Liver (tissue), 9 donors: ENCODE data around the gene BIRC7. TPM values are rescaled to one million over a fixed set of nuclear protein-coding genes. Genes with fewer than 3 reads are reported as not detected.

ENCODE experiments used
- DNase-seq: peaks from one replicate; pipeline ENCODE4 v3.0.0-alpha.2; 2017; ENCODE audit warnings: low spot score
- H3K27ac ChIP-seq, 2 donors: one replicate each; pipeline ENCODE4 v1.7.0; 2013; ENCODE audit warnings: inconsistent platforms in 2 of 2, low read length in 2 of 2, control low read depth in 1 of 2, low read depth in 1 of 2, mild to moderate bottlenecking in 1 of 2
- H3K27me3 ChIP-seq, 4 donors: one replicate each; pipeline versions ENCODE4 v1.6.1 to v1.7.0; 2013; ENCODE audit warnings: low read length in 3 of 4, inconsistent platforms in 1 of 4, mild to moderate bottlenecking in 1 of 4, moderate library complexity in 1 of 4; ENCODE audit not compliant: control insufficient read depth in 4 of 4, insufficient read depth in 4 of 4
- H3K36me3 ChIP-seq, 4 donors: one replicate each; pipeline versions ENCODE4 v1.6.1 to v1.7.0; 2013; ENCODE audit warnings: low read length in 3 of 4, mild to moderate bottlenecking in 3 of 4, low read depth in 1 of 4, moderate library complexity in 1 of 4; ENCODE audit not compliant: control insufficient read depth in 4 of 4, insufficient read depth in 3 of 4
- H3K4me1 ChIP-seq, 4 donors: one replicate each; pipeline versions ENCODE4 v1.6.1 to v1.7.0; 2013; ENCODE audit warnings: low read length in 3 of 4, mild to moderate bottlenecking in 3 of 4, moderate library complexity in 1 of 4; ENCODE audit not compliant: control insufficient read depth in 4 of 4, insufficient read depth in 4 of 4
- H3K4me3 ChIP-seq, 3 donors: one replicate each; pipeline versions ENCODE4 v1.6.1 to v1.7.0; 2013; ENCODE audit warnings: low read length in 3 of 3, control low read depth in 1 of 3, low read depth in 1 of 3, mild to moderate bottlenecking in 1 of 3
- H3K9ac ChIP-seq, 2 donors: one replicate each; pipeline ENCODE4 v1.7.0; 2013; ENCODE audit warnings: low read length in 2 of 2, mild to moderate bottlenecking in 2 of 2, moderate library complexity in 2 of 2, control low read depth in 1 of 2, low read depth in 1 of 2
- H3K9me3 ChIP-seq, 4 donors: one replicate each; pipeline versions ENCODE4 v1.6.1 to v1.7.0; 2013; ENCODE audit warnings: low read length in 3 of 4; ENCODE audit not compliant: control insufficient read depth in 4 of 4
- EGR1 ChIP-seq, 2 donors: IDR thresholded peaks; 2 replicates each; pipeline ENCODE4 v1.6.1; 2016 to 2018; ENCODE audit warnings: antibody characterized with exemption in 2 of 2, low read depth in 2 of 2
- FOXA1 ChIP-seq: IDR thresholded peaks from 2 replicates; pipeline ENCODE4 v1.6.1; 2016; ENCODE audit warnings: antibody characterized with exemption
- FOXA2 ChIP-seq: IDR thresholded peaks from 2 replicates; pipeline ENCODE4 v1.6.1; 2016; ENCODE audit warnings: antibody characterized with exemption
- GABPA ChIP-seq, 2 donors: IDR thresholded peaks in 1 of 2; conservative IDR thresholded peaks in 1 of 2; 2 replicates each; pipeline ENCODE4 v1.6.1; 2016; ENCODE audit warnings: antibody characterized with exemption in 2 of 2, mild to moderate bottlenecking in 1 of 2, moderate library complexity in 1 of 2
- HNF4A ChIP-seq, 2 donors: conservative IDR thresholded peaks; 2 replicates each; pipeline ENCODE4 v1.6.1; 2016; ENCODE audit warnings: antibody characterized with exemption in 2 of 2, mild to moderate bottlenecking in 2 of 2
- HNF4G ChIP-seq: IDR thresholded peaks from 2 replicates; pipeline ENCODE4 v1.6.1; 2016; ENCODE audit warnings: antibody characterized with exemption
- JUND ChIP-seq, 2 donors: IDR thresholded peaks; 2 replicates each; pipeline ENCODE4 v1.6.1; 2016; ENCODE audit warnings: antibody characterized with exemption in 2 of 2
- MAX ChIP-seq: IDR thresholded peaks from 2 replicates; pipeline ENCODE4 v1.6.1; 2016; ENCODE audit warnings: antibody characterized with exemption
- NR2F2 ChIP-seq: IDR thresholded peaks from 2 replicates; pipeline ENCODE4 v1.6.1; 2016; ENCODE audit warnings: antibody characterized with exemption
- RAD21 ChIP-seq, 2 donors: IDR thresholded peaks; 2 replicates each; pipeline ENCODE4 v1.6.1; 2016; ENCODE audit warnings: antibody characterized with exemption in 2 of 2, mild to moderate bottlenecking in 2 of 2
- RXRA ChIP-seq, 2 donors: IDR thresholded peaks; 2 replicates each; pipeline ENCODE4 v1.6.1; 2017 to 2018; ENCODE audit warnings: antibody characterized with exemption in 2 of 2, mild to moderate bottlenecking in 1 of 2
- SP1 ChIP-seq: IDR thresholded peaks from 2 replicates; pipeline ENCODE4 v1.6.1; 2018; ENCODE audit warnings: antibody characterized with exemption, mild to moderate bottlenecking
- TAF1 ChIP-seq: conservative IDR thresholded peaks from 2 replicates; pipeline ENCODE4 v1.6.1; 2016; ENCODE audit warnings: antibody characterized with exemption, mild to moderate bottlenecking
- YY1 ChIP-seq: IDR thresholded peaks from 2 replicates; pipeline ENCODE4 v1.6.1; 2016; ENCODE audit warnings: antibody characterized with exemption, mild to moderate bottlenecking
- WGBS: extraction: QIAGEN DNeasy Blood & Tissue Kit; methylation state at CpG from one replicate; pipeline ENCODE4 v1.1.7; 2013; 5-methylcytosine and 5-hydroxymethylcytosine counted together
- polyA plus RNA-seq, 2 donors: library from polyadenylated mRNA; stranded (reverse) in 1 of 2; unstranded in 1 of 2; fragments of 200-250 nt in 1 of 2; fragments of >200 nt in 1 of 2; fragmentation: Nextera tagmentation in 1 of 2; extraction: Ambion mirVana in 1 of 2; gene quantifications; one replicate each; pipeline versions ENCODE4 v1.2.1 to v1.2.3, GENCODE V29; 2013 to 2015
- total RNA-seq, 2 donors: library from RNA; depleted of rRNA; stranded (reverse); fragments of >200 nt; gene quantifications; one replicate each; pipeline ENCODE4 v1.2.3, GENCODE V29; 2014
- TF ChIP-seq, protein P1 (sequence below): IDR thresholded peaks from 2 replicates; pipeline ENCODE4 v1.6.1; 2016; ENCODE audit warnings: antibody characterized with exemption, mild to moderate bottlenecking
- TF ChIP-seq, protein P2 (sequence below): fragments of 150-350 bp; IDR thresholded peaks from 2 replicates; pipeline ENCODE4 v1.5.1; 2017; ENCODE audit warnings: improper control_type of control experiment, low read depth, low read length; ENCODE audit not compliant: missing input control
- TF ChIP-seq, protein P3 (sequence below): IDR thresholded peaks from 2 replicates; pipeline ENCODE4 v1.6.1; 2016; ENCODE audit warnings: antibody characterized with exemption
- TF ChIP-seq, protein P4 (sequence below): IDR thresholded peaks from 2 replicates; pipeline ENCODE4 v1.6.1; 2016; ENCODE audit warnings: antibody characterized with exemption
- donor health status: healthy.
- donor health status: healthy.
- donor health status: healthy.
- donor health status: healthy.
- donor health status: healthy.

Gene BIRC7
- total and polyA plus RNA-seq, 4 donors = 0.23 TPM; not detected in 3

DNA sequence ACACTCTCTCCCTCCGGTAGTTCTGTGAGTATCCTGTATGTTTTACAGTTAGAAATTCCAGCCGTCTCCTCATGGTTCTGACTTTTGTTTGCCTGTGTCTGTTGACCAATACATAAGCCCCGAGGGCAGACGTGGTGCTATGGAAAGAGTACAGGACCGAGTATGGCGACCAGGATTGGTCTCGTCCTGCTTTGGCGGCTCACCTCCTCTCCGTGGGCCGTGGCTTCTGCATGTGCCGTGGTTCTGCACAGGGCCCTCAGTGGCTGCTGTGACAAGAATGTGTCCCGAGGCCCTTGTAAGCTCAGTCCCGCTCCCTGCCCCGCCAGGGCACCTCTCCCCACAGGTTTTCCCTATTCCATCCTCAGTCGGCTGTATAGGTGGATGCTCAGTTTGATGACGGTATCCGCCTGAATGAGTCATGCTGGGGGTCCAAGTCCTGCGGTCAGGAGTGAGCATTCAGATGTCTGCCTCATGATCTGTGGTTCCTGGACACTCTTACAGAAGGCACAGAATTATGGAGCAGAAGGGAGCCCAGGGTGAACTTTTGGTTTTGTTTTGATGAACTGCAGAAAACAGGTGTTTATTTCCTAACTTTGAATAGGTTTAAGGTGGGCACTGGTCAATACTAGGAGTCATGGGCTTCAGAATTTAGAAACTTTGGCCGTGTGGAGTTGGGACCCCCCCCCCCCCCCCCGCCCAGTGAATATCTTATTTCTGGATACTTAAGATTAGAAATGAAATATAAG, 38.1 kb downstream of the BIRC7 start:
- Histone ChIP-seq H3K4me3 (peak overlapping the region; percentile 84 to 96 (median 91)), H3K4me1 (peaks cover 2 to 25% (median 18%) of the 10 kb centered on the region in 4 donors), H3K36me3 (peaks cover 7 to 29% (median 7%) of the 10 kb centered on the region in 4 donors), H3K9ac (peak overlapping the region; percentile 82 to 85), H3K9me3 (no peaks in the 10 kb centered on the region), H3K27me3 (no peaks in the 10 kb centered on the region), H3K27ac (no peak overlapping the region)
- DNase-seq = no peak
- WGBS = 22% methylated on average over 20 of the region's 20 CpGs
- TF ChIP-seq RXRA (IDR thresholded peaks at IDR 0.05) = no peak
- TF ChIP-seq FOXA1 = no peak
- TF ChIP-seq, protein P1, sequence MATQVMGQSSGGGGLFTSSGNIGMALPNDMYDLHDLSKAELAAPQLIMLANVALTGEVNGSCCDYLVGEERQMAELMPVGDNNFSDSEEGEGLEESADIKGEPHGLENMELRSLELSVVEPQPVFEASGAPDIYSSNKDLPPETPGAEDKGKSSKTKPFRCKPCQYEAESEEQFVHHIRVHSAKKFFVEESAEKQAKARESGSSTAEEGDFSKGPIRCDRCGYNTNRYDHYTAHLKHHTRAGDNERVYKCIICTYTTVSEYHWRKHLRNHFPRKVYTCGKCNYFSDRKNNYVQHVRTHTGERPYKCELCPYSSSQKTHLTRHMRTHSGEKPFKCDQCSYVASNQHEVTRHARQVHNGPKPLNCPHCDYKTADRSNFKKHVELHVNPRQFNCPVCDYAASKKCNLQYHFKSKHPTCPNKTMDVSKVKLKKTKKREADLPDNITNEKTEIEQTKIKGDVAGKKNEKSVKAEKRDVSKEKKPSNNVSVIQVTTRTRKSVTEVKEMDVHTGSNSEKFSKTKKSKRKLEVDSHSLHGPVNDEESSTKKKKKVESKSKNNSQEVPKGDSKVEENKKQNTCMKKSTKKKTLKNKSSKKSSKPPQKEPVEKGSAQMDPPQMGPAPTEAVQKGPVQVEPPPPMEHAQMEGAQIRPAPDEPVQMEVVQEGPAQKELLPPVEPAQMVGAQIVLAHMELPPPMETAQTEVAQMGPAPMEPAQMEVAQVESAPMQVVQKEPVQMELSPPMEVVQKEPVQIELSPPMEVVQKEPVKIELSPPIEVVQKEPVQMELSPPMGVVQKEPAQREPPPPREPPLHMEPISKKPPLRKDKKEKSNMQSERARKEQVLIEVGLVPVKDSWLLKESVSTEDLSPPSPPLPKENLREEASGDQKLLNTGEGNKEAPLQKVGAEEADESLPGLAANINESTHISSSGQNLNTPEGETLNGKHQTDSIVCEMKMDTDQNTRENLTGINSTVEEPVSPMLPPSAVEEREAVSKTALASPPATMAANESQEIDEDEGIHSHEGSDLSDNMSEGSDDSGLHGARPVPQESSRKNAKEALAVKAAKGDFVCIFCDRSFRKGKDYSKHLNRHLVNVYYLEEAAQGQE = no peak
- no peak for TF ChIP-seq GABPA (IDR thresholded peaks at IDR 0.05 in 1 of 2, conservative IDR thresholded peaks at IDR 0.05 in 1 of 2)
- no peak for TF ChIP-seq FOXA2
- TF ChIP-seq, protein P2, sequence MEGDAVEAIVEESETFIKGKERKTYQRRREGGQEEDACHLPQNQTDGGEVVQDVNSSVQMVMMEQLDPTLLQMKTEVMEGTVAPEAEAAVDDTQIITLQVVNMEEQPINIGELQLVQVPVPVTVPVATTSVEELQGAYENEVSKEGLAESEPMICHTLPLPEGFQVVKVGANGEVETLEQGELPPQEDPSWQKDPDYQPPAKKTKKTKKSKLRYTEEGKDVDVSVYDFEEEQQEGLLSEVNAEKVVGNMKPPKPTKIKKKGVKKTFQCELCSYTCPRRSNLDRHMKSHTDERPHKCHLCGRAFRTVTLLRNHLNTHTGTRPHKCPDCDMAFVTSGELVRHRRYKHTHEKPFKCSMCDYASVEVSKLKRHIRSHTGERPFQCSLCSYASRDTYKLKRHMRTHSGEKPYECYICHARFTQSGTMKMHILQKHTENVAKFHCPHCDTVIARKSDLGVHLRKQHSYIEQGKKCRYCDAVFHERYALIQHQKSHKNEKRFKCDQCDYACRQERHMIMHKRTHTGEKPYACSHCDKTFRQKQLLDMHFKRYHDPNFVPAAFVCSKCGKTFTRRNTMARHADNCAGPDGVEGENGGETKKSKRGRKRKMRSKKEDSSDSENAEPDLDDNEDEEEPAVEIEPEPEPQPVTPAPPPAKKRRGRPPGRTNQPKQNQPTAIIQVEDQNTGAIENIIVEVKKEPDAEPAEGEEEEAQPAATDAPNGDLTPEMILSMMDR = no peak
- no peak for TF ChIP-seq EGR1 (IDR thresholded peaks at IDR 0.05; ENCODE audit: low read depth in 2 of 2)
- no peak for TF ChIP-seq HNF4G
- no peak for TF ChIP-seq SP1
- no peak for TF ChIP-seq TAF1
- no peak for TF ChIP-seq NR2F2
- no peak for TF ChIP-seq RAD21 (IDR thresholded peaks at IDR 0.05)
- TF ChIP-seq, protein P3, sequence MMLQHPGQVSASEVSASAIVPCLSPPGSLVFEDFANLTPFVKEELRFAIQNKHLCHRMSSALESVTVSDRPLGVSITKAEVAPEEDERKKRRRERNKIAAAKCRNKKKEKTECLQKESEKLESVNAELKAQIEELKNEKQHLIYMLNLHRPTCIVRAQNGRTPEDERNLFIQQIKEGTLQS = no peak
- TF ChIP-seq, protein P4, sequence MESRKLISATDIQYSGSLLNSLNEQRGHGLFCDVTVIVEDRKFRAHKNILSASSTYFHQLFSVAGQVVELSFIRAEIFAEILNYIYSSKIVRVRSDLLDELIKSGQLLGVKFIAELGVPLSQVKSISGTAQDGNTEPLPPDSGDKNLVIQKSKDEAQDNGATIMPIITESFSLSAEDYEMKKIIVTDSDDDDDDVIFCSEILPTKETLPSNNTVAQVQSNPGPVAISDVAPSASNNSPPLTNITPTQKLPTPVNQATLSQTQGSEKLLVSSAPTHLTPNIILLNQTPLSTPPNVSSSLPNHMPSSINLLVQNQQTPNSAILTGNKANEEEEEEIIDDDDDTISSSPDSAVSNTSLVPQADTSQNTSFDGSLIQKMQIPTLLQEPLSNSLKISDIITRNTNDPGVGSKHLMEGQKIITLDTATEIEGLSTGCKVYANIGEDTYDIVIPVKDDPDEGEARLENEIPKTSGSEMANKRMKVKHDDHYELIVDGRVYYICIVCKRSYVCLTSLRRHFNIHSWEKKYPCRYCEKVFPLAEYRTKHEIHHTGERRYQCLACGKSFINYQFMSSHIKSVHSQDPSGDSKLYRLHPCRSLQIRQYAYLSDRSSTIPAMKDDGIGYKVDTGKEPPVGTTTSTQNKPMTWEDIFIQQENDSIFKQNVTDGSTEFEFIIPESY = no peak
- no peak for TF ChIP-seq HNF4A (conservative IDR thresholded peaks at IDR 0.05)
- no peak for TF ChIP-seq MAX
- TF ChIP-seq YY1 = no peak
- no peak for TF ChIP-seq JUND (IDR thresholded peaks at IDR 0.05)
